Smooth muscle cell of trachea (primary cell): ENCODE results near the gene COL4A3. TPM values are rescaled to one million over a fixed set of nuclear protein-coding genes. Genes with fewer than 3 reads are reported as not detected.

Source experiments
- total RNA-seq: library from RNA; depleted of rRNA; stranded (reverse); fragments of >200 nt; gene quantifications from 2 replicates; pipeline ENCODE4 v1.2.1, GENCODE V29; 2014

Gene COL4A3
- total RNA-seq: 0.17 and 0.29 TPM in 2 replicates

GRCh38 chr2:227163998-227164762, at the start of gene COL4A3, which contains the start of gene COL4A4:
Gene COL4A3, plus strand, starts transcription at chr2:227164624. Its CDS starts 103 bp downstream, at chr2:227164727.
Gene COL4A4, minus strand, starts transcription at chr2:227164205. Its CDS starts 16,722 bp downstream, at chr2:227147483.

GRCh38 chr2:227324995-227325838, 160.8 kb downstream of the COL4A3 start, which contains the start of gene MFF:
Gene MFF, plus strand, starts transcription at chr2:227325251. Its CDS starts 5,415 bp downstream, at chr2:227330666.

Other genes starting within 250 kb of the COL4A3 start
- gene COL4A4, start 419 bp upstream of the COL4A3 start, total RNA-seq: 0.50 and 0.87 TPM in 2 replicates
- 113 and 142 TPM in 2 replicates for gene MFF, start 160.6 kb downstream of the COL4A3 start, total RNA-seq
- 0.33 TPM in 1 of 2 replicates, not detected in the other for gene TM4SF20, start 214.7 kb downstream of the COL4A3 start, total RNA-seq
- gene SCYGR1, start 223.3 kb downstream of the COL4A3 start, total RNA-seq: not detected in 2 replicates